Skeletal muscle satellite cell (primary cell): ENCODE results near the gene CACNA1E.
"Not testable (repeated sequence)": the region's sequence is repeated elsewhere in the genome, so short reads cannot be mapped to it uniquely, and the experiment has no call there.

Experiments used
- H3K27me3 ChIP-seq: 2 replicates; pipeline ENCODE4 v1.7.0; 2013; ENCODE audit warnings: low read length; ENCODE audit not compliant: control insufficient read depth, insufficient read depth
- H3K36me3 ChIP-seq: 2 replicates; pipeline ENCODE4 v1.7.0; 2013; ENCODE audit warnings: mild to moderate bottlenecking, control low read depth, low read length; ENCODE audit not compliant: insufficient read depth
- H3K4me1 ChIP-seq: 2 replicates; pipeline ENCODE4 v1.7.0; 2013; ENCODE audit warnings: low read length; ENCODE audit not compliant: control insufficient read depth, insufficient read depth
- H3K4me2 ChIP-seq: 2 replicates; pipeline ENCODE4 v1.7.0; 2013; ENCODE audit warnings: mild to moderate bottlenecking, low read length
- H3K4me3 ChIP-seq: 2 replicates; pipeline ENCODE4 v1.7.0; 2013; ENCODE audit warnings: low read length
- H3K9ac ChIP-seq: 2 replicates; pipeline ENCODE4 v1.7.0; 2013; ENCODE audit warnings: mild to moderate bottlenecking, low read depth, low read length, moderate library complexity
- H3K9me3 ChIP-seq: replicated peaks from 2 replicates; pipeline ENCODE4 v1.7.0; 2013; ENCODE audit warnings: mild to moderate bottlenecking, control low read depth, low read length

CACNA1E gene

DNA sequence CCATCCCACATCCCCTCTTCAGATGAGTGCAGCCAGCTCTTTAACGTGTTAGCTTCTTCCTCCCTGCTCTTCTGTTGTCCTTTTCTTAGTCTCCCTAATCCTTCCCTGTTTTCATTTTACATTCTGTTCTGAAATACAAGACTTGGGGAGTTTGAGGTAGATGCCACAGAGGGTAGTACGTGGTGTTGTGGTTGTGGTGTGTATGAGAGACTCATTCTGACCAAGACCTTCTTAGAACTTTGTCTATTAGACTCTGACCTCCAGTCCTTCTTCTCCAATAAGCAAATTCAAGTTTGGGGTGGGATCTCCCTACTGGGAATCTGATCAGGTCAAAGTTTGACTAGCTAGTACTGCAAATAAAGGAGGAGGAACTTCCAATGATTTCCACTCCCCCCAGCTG is 39.5 kb downstream of the CACNA1E start:
- H3K4me1 ChIP-seq: no peaks in the 10 kb centered on the region
- H3K4me2 ChIP-seq: no peak overlapping the region
- no peaks in the 10 kb centered on the region for H3K27me3 ChIP-seq
- no peak overlapping the region for H3K4me3 ChIP-seq
- H3K36me3 ChIP-seq: no peaks in the 10 kb centered on the region
- no peak overlapping the region for H3K9ac ChIP-seq
- H3K9me3 ChIP-seq: no peaks in the 10 kb centered on the region

DNA sequence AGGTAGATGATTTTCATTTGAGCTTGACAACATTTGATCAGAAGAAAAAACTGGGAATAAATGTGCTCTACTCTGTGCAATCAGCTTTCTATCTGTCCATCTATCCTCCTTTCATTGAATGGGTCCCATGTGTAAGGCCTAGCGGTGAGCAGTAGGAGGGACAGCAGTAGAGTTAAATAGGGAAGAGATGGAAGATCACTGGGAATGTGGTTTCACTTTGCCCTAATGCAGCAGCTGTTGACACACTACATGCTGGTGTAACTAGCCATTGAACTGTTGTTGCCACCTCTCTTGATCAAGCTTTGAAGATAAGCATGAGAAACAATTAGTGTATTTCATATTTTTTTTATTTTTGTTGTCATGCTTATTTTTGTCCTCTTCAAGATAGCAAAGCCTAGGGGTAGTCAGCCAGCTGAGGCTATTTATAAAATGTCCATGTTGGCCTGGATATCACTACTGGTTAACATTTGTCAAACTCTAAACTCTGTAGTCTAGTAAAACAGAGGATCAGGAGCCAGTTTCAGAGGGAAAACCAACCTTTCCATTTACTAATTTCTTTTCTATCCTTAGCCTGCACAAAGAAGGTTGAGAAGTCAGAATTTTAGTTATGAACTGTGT is 41.9 kb downstream of the CACNA1E start:
- no peak overlapping the region for H3K4me3 ChIP-seq
- H3K9me3 ChIP-seq: no peaks in the 10 kb centered on the region
- H3K9ac ChIP-seq: no peak overlapping the region
- H3K27me3 ChIP-seq: no peaks in the 10 kb centered on the region
- no peak overlapping the region for H3K4me2 ChIP-seq
- no peaks in the 10 kb centered on the region for H3K36me3 ChIP-seq
- H3K4me1 ChIP-seq: no peaks in the 10 kb centered on the region

DNA sequence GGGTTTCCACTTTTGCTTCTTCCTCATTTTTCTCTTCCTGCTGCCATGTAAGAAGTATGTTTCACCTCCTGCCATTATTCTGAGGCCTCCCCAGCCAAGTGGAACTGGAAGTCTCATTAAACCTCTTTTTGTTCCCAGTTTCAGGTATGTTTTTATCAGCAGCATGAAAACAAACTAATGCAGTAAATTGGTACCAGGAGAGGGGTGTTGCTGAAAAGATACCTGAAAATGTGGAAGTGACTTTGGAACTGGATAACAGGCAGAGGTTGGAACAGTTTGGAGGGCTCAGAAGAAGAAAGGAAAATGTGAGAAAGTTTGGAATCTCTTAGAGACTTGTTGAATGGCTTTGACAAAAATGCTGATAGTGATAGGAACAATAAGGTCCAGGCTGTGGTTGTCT is 44.9 kb downstream of the CACNA1E start:
- not testable (repeated sequence) for H3K4me2 ChIP-seq, H3K4me1 ChIP-seq, H3K9me3 ChIP-seq, H3K4me3 ChIP-seq, H3K36me3 ChIP-seq, H3K9ac ChIP-seq, H3K27me3 ChIP-seq

DNA sequence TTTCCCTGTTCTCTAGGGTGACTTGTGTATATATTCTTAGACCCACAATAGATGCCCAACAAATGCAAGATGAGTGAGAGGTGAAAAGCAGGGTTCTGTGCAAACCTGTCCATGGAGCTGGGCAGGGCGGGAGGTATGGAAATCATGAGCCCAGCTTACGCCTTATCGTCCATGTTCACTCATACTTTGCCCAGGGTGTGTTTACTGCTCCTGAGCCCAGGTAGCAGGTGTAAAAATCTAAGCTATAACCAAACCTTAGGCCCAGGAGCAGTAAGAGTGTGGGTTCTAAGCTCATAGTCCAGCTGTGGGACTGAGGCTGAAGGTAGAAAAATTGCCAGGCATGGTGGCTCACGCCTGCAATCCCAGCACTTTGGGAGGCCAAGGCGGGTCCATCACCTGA is 48.1 kb downstream of the CACNA1E start:
- Histone ChIP-seq H3K36me3 (no peaks in the 10 kb centered on the region), H3K27me3 (no peaks in the 10 kb centered on the region), H3K4me3 (no peak overlapping the region), H3K4me1 (no peaks in the 10 kb centered on the region), H3K9ac (no peak overlapping the region), H3K4me2 (no peak overlapping the region), H3K9me3 (no peaks in the 10 kb centered on the region)

DNA sequence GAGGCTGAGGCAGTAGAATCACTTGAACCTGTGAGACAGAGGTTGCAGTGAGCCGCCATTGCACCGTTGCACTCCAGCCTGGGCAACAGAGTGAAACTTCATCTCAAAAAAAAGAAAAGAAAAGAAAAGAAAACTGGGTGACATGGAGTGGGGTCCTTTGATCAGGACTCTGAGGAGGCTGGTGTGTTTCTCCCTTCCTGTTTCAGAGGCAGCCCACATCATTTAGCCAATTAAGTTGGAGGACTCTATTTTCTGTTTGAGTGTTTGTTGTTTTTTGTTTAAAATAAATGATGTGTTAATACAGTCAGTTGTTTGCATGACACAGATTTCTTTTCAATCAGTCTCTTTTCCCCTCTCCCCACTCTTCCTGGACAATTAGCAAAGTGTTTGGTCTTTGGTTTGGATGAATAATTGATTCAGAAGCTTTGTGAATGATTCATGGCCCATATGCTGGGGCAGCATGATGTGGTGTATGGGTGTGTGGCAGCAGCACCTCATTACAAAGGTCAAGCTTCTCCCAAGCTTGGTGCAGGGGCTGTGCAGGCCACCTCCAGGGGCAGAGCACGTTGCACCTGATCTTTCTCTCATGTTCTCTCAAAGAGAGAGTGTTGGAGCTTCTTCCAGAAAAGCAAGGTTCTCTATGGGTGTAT is 48.8 kb downstream of the CACNA1E start:
- Histone ChIP-seq H3K9ac (no peak overlapping the region), H3K27me3 (no peaks in the 10 kb centered on the region), H3K4me3 (no peak overlapping the region), H3K4me1 (no peaks in the 10 kb centered on the region), H3K4me2 (no peak overlapping the region), H3K9me3 (no peaks in the 10 kb centered on the region), H3K36me3 (no peaks in the 10 kb centered on the region)

DNA sequence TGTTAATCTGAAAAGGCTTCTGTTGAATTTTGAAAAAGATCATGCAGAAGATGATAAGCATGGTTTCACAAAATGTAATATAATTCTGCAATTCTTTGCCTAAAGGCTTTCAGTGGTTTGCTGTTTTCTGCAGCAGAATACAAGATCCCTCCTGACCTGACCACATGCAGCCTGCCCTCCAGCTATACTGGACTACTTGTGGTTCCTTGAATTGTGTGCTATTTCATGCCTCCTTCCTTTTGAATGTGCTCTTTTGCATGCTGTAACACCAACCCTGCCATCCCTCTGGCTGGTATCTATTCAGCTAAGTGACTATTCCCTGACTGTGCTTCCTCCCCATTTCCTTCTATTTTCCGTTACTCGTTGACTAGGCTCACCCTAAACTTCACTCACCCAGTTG is 55.5 kb downstream of the CACNA1E start:
- Histone ChIP-seq H3K9ac (no peak overlapping the region), H3K9me3 (no peaks in the 10 kb centered on the region), H3K4me1 (no peaks in the 10 kb centered on the region), H3K27me3 (no peaks in the 10 kb centered on the region), H3K4me2 (no peak overlapping the region), H3K4me3 (no peak overlapping the region), H3K36me3 (no peaks in the 10 kb centered on the region)

DNA sequence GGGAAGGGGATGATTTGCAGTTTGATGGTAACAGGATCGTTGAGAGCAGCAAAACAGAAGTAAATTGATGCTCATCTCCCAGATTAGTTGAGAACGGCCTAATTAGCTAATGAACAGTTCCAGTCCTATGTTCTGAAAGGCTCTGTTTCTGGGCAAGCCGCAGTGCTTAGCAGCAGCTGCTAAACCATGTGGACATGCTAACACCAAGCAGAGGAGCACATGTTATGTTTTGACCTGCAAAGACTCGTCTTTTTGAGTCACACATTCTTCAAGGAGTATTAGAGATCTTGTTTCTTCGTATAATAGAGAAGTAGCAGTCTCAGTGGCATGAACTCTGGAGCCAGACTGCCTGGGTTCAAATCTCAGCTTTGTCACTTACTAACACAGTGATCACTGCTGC is 58.1 kb downstream of the CACNA1E start:
- H3K9me3 ChIP-seq: no peaks in the 10 kb centered on the region
- H3K4me1 ChIP-seq: no peaks in the 10 kb centered on the region
- H3K4me2 ChIP-seq: no peak overlapping the region
- H3K27me3 ChIP-seq: no peaks in the 10 kb centered on the region
- H3K36me3 ChIP-seq: no peaks in the 10 kb centered on the region
- H3K4me3 ChIP-seq: no peak overlapping the region
- H3K9ac ChIP-seq: no peak overlapping the region

DNA sequence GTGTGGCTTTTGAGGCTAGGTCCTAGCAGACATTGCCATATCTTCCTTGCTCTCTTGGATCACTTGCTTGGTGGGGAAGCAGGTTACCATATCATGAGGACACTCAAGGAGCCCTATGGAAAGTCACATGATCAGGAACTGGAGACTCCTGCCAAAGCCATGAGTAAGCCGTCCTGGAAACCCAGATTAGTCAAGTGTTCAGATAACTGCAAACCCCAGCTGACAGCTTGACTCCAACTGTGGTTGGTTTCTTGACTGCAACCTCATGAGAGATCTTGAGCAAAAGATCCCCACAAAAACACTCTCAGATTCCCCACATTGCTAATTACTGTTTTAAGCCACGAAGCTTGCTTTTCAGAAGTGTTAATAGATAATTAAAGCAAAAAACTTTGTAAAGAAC is 58.6 kb downstream of the CACNA1E start:
- no peaks in the 10 kb centered on the region for H3K4me1 ChIP-seq
- no peaks in the 10 kb centered on the region for H3K27me3 ChIP-seq
- no peaks in the 10 kb centered on the region for H3K36me3 ChIP-seq
- no peak overlapping the region for H3K4me2 ChIP-seq
- no peak overlapping the region for H3K9ac ChIP-seq
- no peaks in the 10 kb centered on the region for H3K9me3 ChIP-seq
- no peak overlapping the region for H3K4me3 ChIP-seq

DNA sequence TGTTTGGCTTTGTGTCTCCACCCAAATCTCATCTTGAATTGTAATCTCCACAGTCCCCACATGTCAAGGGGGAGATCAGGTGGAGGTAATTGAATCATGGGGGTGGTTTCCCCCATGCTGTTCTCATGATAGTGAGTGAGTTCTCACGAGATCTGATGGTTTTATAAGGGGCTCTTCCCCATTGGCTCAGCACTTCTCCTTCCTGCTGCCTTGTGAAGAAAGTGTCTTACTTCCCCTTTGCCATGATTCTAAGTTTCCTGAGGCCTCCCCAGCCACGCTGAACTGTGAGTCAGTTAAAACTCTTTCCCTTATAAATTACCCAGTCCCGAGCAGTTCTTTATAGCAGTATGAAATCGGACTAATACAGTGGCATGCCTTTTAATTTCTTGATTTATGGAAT is 59.1 kb downstream of the CACNA1E start:
- H3K9ac ChIP-seq, H3K27me3 ChIP-seq, H3K4me2 ChIP-seq, H3K4me1 ChIP-seq, H3K36me3 ChIP-seq, H3K9me3 ChIP-seq, H3K4me3 ChIP-seq: not testable (repeated sequence)

DNA sequence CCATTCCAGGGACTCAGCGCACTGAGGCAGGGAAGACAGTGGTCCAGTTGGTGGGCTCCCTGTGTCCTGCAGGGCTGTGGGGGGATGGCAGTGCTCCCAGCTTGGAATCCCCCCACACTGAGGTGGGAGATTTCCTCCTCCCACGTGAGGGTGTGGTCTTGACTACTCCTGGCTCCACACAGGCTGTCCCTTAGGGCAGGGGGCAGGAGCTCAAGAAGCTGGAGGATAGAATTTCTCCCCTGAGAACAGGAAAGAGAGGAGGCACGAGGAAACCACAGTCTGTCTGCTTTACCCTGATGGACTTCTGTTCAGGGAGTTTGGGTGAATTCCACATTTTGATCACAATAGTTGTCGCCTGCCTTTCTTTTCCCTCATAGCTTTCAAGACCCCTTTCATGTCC is 62.1 kb downstream of the CACNA1E start:
- no peaks in the 10 kb centered on the region for H3K27me3 ChIP-seq
- H3K9me3 ChIP-seq: no peaks in the 10 kb centered on the region
- no peak overlapping the region for H3K9ac ChIP-seq
- no peak overlapping the region for H3K4me3 ChIP-seq
- no peaks in the 10 kb centered on the region for H3K36me3 ChIP-seq
- H3K4me2 ChIP-seq: no peak overlapping the region
- no peaks in the 10 kb centered on the region for H3K4me1 ChIP-seq

DNA sequence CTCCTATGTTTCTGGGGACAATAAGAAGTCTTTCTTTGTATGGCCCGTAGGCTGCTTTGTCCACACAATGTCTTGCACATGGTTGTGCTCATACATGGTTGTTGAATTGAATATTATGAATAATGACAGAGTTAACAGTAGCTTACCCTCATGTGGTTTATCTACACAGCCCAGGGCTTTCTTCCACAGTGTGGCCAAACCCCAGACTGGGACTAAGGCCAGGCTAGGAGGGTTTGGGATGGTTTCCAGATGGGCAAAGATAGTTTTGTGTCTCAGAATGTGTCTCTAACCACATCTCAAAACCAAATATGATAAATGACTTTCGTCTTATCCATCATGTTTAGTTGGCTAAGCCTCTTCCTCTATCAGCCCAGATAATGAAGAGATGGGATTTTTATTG is 65.2 kb downstream of the CACNA1E start:
- H3K4me2 ChIP-seq: no peak overlapping the region
- no peaks in the 10 kb centered on the region for H3K9me3 ChIP-seq
- H3K4me1 ChIP-seq: no peaks in the 10 kb centered on the region
- no peak overlapping the region for H3K9ac ChIP-seq
- H3K4me3 ChIP-seq: no peak overlapping the region
- H3K36me3 ChIP-seq: no peaks in the 10 kb centered on the region
- no peaks in the 10 kb centered on the region for H3K27me3 ChIP-seq

DNA sequence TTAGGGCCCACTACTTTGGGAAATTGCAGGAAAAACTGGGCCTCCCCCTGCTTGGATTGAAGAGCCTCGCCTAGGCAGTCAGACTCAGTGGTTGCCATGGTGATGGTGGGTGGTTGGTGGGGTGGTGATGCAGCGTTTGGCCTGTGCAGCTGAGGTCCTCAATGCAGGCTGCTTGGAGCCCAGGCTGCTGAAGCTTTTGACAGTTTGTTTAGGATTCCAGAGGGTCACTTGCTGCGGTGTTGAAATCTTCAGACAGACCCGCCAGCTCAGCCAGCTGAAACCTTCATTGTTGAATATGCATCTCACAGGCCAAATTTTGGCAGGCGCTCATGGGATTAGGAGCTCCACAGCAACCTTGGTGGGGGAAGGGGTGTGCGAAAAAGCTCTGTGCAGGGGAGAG is 67.9 kb downstream of the CACNA1E start:
- H3K9ac ChIP-seq: no peak overlapping the region

More for the DNA sequence above, 67.9 kb downstream of the CACNA1E start:
- Histone ChIP-seq H3K9me3 (no peaks in the 10 kb centered on the region), H3K4me1 (no peaks in the 10 kb centered on the region), H3K36me3 (no peaks in the 10 kb centered on the region), H3K4me3 (no peak overlapping the region), H3K27me3 (no peaks in the 10 kb centered on the region), H3K4me2 (no peak overlapping the region)
